Panc1 (cell line): ENCODE data around the gene GAL3ST1. TPM values are rescaled to one million over a fixed set of nuclear protein-coding genes. Genes with fewer than 3 reads are reported as not detected.

ENCODE experiments used
- ATAC-seq: fragments of 200-7000 bp; cut with Tn5 transposase; 2 replicates; pipeline ENCODE4 v1.9.1; 2020; ENCODE audit warnings: mild to moderate bottlenecking, moderate library complexity
- BruUV-seq: library from RNA; stranded (reverse); fragments of 400-500 nt; replicated peaks from 2 replicates; lab custom pipeline; 2021; lab: Mats Ljungman, UMichigan
- CTCF ChIA-PET: fragments of 300-600 bp; sonication (Branson Sonifier 250); formaldehyde crosslinking; loops from one replicate; lab custom pipeline; 2022; ENCODE audit warnings: antibody characterized with exemption; lab: Charles Lee
- POLR2A ChIA-PET: fragments of 300-600 bp; sonication (Branson Sonifier 250); formaldehyde crosslinking; loops from one replicate; lab custom pipeline; 2022; ENCODE audit warnings: antibody characterized with exemption; lab: Charles Lee
- DNase-seq: peaks from one replicate; pipeline ENCODE4 v3.0.0-alpha.2; 2010; ENCODE audit warnings: low read depth, low spot score
- H3K27ac ChIP-seq: 2 replicates; pipeline ENCODE4 v1.5.1; 2011; ENCODE audit warnings: mild to moderate bottlenecking, low read length, inconsistent platforms
- H3K27me3 ChIP-seq: fragments of 200-500 bp; sonication (Bioruptor generic); 2 replicates; pipeline ENCODE4 v1.6.0; 2014; ENCODE audit warnings: low read length, inconsistent platforms; ENCODE audit not compliant: control insufficient read depth, insufficient read depth
- H3K36me3 ChIP-seq: fragments of 200-500 bp; sonication (Bioruptor generic); 2 replicates; pipeline ENCODE4 v1.5.1; 2014; ENCODE audit warnings: inconsistent platforms, mild to moderate bottlenecking, low read length, moderate library complexity; ENCODE audit not compliant: control insufficient read depth, insufficient read depth
- H3K4me1 ChIP-seq: 2 replicates; pipeline ENCODE4 v1.5.1; 2011; ENCODE audit warnings: inconsistent platforms, mild to moderate bottlenecking, low read length, moderate library complexity; ENCODE audit not compliant: control insufficient read depth, insufficient read depth
- H3K4me3 ChIP-seq, 2 experiments: 2 replicates each; pipeline ENCODE4 v1.5.1; 2011 to 2012; ENCODE audit warnings: low read depth in 2 of 2, low read length in 2 of 2, mild to moderate bottlenecking in 2 of 2, inconsistent platforms in 1 of 2, moderate library complexity in 1 of 2
- H3K9me3 ChIP-seq: fragments of 200-500 bp; sonication (Bioruptor generic); 2 replicates; pipeline ENCODE4 v1.5.1; 2014; ENCODE audit warnings: low read depth, mild to moderate bottlenecking, inconsistent platforms, low read length, moderate library complexity; ENCODE audit not compliant: control insufficient read depth, insufficient read depth
- POLR2AphosphoS5 ChIP-seq: IDR thresholded peaks from 2 replicates; pipeline ENCODE4 v1.6.1; 2012; ENCODE audit warnings: mild to moderate bottlenecking, low read depth, low read length, moderate library complexity
- SIN3A ChIP-seq: IDR thresholded peaks from 2 replicates; pipeline ENCODE4 v1.6.1; 2012; ENCODE audit warnings: low read depth, mild to moderate bottlenecking, low read length, moderate library complexity, borderline replicate concordance; ENCODE audit not compliant: insufficient read depth
- TCF7L2 ChIP-seq: IDR thresholded peaks from 2 replicates; pipeline ENCODE4 v1.6.1; 2011; ENCODE audit warnings: mild to moderate bottlenecking, low read depth, low read length, inconsistent platforms
- in situ Hi-C: cut with HindIII; loops from 2 replicates; pipeline ENCODE4 v1.10.0; 2016; ENCODE audit warnings: low sequenced_read_pairs, low pct_unique_long_range_greater_than_20kb
- intact Hi-C: fragments of 100-400 bp; cut with micrococcal nuclease; formaldehyde crosslinking; loops from one replicate; pipeline ENCODE4 v1.10.0; 2022; ENCODE audit not compliant: unreplicated experiment
- total RNA-seq: library from RNA; stranded (reverse); gene quantifications from one replicate; pipeline ENCODE4 v1.2.1, GENCODE V29; 2021; ENCODE audit not compliant: unreplicated experiment
- TF ChIP-seq, protein P1 (sequence below), 2 experiments: IDR thresholded peaks; 2 replicates each; pipeline ENCODE4 v1.6.1; 2011 to 2012; ENCODE audit warnings: low read depth in 2 of 2, control low read depth in 1 of 2, low read length in 1 of 2, mild to moderate bottlenecking in 1 of 2, moderate library complexity in 1 of 2; ENCODE audit not compliant: insufficient read depth in 1 of 2
- TF ChIP-seq, protein P2 (sequence below): fragments of 450-650 bp; IDR thresholded peaks from 2 replicates; pipeline ENCODE4 v1.5.1; 2017; ENCODE audit warnings: mild to moderate bottlenecking

Gene GAL3ST1
- total RNA-seq, 1 experiment from 2014 or later, result 1.1 TPM

DNA sequence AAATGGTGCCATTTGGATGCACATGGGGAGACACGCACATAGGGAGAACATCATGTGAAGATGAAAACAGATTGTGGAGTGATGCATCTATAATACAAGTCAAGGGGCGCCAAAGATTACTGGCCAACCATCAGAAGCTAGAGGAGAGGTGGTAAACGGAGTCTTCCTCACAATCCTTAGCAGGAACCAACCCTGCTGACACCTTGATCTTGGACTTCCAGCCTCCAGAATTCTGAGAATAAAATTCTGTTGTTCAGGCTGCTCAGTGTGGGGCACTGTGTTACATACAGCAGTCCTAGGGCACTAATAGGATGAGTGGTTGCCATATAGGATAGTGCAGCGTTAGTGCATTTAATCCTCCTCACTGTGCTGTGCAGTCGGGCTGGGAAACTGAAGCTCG, 61.0 kb downstream of the GAL3ST1 start:
- Histone ChIP-seq H3K36me3 (no peaks in the 10 kb centered on the region), H3K9me3 (no peaks in the 10 kb centered on the region), H3K4me3 (no peak overlapping the region), H3K27me3 (no peaks in the 10 kb centered on the region), H3K27ac (no peak overlapping the region), H3K4me1 (no peaks in the 10 kb centered on the region)
- POLR2A ChIA-PET, result no interaction called here
- BruUV-seq, result no TSS peak
- DNase-seq (no peak), ATAC-seq (no peak)
- intact Hi-C loops (no loop called here), in situ Hi-C loops (no loop called here)
- TF ChIP-seq POLR2AphosphoS5, result no peak
- no peak for TF ChIP-seq TCF7L2
- TF ChIP-seq, protein P1, sequence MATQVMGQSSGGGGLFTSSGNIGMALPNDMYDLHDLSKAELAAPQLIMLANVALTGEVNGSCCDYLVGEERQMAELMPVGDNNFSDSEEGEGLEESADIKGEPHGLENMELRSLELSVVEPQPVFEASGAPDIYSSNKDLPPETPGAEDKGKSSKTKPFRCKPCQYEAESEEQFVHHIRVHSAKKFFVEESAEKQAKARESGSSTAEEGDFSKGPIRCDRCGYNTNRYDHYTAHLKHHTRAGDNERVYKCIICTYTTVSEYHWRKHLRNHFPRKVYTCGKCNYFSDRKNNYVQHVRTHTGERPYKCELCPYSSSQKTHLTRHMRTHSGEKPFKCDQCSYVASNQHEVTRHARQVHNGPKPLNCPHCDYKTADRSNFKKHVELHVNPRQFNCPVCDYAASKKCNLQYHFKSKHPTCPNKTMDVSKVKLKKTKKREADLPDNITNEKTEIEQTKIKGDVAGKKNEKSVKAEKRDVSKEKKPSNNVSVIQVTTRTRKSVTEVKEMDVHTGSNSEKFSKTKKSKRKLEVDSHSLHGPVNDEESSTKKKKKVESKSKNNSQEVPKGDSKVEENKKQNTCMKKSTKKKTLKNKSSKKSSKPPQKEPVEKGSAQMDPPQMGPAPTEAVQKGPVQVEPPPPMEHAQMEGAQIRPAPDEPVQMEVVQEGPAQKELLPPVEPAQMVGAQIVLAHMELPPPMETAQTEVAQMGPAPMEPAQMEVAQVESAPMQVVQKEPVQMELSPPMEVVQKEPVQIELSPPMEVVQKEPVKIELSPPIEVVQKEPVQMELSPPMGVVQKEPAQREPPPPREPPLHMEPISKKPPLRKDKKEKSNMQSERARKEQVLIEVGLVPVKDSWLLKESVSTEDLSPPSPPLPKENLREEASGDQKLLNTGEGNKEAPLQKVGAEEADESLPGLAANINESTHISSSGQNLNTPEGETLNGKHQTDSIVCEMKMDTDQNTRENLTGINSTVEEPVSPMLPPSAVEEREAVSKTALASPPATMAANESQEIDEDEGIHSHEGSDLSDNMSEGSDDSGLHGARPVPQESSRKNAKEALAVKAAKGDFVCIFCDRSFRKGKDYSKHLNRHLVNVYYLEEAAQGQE (IDR thresholded peaks at IDR 0.05; ENCODE audit: insufficient read depth in 1 of 2, low read depth in 2 of 2, low read length in 1 of 2), result no peak
- no peak for TF ChIP-seq SIN3A
- TF ChIP-seq, protein P2, sequence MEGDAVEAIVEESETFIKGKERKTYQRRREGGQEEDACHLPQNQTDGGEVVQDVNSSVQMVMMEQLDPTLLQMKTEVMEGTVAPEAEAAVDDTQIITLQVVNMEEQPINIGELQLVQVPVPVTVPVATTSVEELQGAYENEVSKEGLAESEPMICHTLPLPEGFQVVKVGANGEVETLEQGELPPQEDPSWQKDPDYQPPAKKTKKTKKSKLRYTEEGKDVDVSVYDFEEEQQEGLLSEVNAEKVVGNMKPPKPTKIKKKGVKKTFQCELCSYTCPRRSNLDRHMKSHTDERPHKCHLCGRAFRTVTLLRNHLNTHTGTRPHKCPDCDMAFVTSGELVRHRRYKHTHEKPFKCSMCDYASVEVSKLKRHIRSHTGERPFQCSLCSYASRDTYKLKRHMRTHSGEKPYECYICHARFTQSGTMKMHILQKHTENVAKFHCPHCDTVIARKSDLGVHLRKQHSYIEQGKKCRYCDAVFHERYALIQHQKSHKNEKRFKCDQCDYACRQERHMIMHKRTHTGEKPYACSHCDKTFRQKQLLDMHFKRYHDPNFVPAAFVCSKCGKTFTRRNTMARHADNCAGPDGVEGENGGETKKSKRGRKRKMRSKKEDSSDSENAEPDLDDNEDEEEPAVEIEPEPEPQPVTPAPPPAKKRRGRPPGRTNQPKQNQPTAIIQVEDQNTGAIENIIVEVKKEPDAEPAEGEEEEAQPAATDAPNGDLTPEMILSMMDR, result no peak
- CTCF ChIA-PET, result no interaction called here

DNA sequence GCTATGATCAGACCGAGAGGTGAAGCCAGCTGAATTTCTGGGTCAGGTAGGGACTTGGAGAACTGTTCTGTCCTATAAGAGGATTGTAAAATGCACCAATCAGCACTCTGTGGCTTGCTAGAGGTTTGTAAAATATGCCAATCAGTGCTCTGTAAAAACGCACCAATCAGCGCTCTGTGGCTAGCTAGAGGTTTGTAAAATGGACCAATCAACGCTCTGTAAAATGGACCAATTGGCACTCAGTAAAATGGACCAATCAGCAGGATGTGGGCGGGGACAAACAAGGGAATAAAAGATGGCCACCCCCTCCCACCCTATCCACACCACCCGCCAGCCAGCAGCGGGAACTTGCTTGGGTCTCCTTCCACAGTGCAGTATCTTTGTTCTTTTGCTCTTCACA, 62.6 kb downstream of the GAL3ST1 start:
- ChIA-PET POLR2A (no interaction called here), CTCF (no interaction called here)
- no peaks in the 10 kb centered on the region for H3K36me3 ChIP-seq
- H3K27ac ChIP-seq, result no peak overlapping the region
- intact Hi-C loops (no loop called here), in situ Hi-C loops (no loop called here)
- H3K4me3 ChIP-seq, result no peak overlapping the region
- H3K9me3 ChIP-seq, result no peaks in the 10 kb centered on the region
- TF ChIP-seq, protein P1 (IDR thresholded peaks at IDR 0.05; ENCODE audit: insufficient read depth in 1 of 2, low read depth in 2 of 2, low read length in 1 of 2), result no peak
- TF ChIP-seq TCF7L2 (no peak), SIN3A (no peak), POLR2AphosphoS5 (no peak)
- TF ChIP-seq, protein P2, result no peak
- no peak for DNase-seq
- H3K4me1 ChIP-seq, result no peaks in the 10 kb centered on the region
- BruUV-seq, result no TSS peak
- no peaks in the 10 kb centered on the region for H3K27me3 ChIP-seq
- ATAC-seq, result no peak
